K562 (cell line): Measurements from ENCODE around the gene FASTK. TPM values are rescaled to one million over a fixed set of nuclear protein-coding genes. Genes with fewer than 3 reads are reported as not detected.

ENCODE experiments used
- CBFA2T3 ChIP-seq: fragments of 450-650 bp; IDR thresholded peaks from 2 replicates; pipeline ENCODE4 v1.6.1; 2017
- ELF4 ChIP-seq: fragments of 450-650 bp; formaldehyde crosslinking; IDR thresholded peaks from 2 replicates; pipeline ENCODE4 v1.4.0; 2022; ENCODE audit warnings: missing genetic modification characterization
- HNRNPK ChIP-seq: fragments of 200-400 bp; formaldehyde crosslinking; IDR thresholded peaks from one replicate; pipeline ENCODE4 v1.6.1; 2018; ENCODE audit warnings: mild to moderate bottlenecking, low read depth, low read length; ENCODE audit not compliant: poor library complexity, severe bottlenecking
- ILF3 ChIP-seq: fragments of 450-650 bp; IDR thresholded peaks from 2 replicates; pipeline ENCODE4 v1.6.1; 2018; ENCODE audit warnings: antibody characterized with exemption, mild to moderate bottlenecking, moderate library complexity, borderline replicate concordance
- KDM2B ChIP-seq: fragments of 250-450 bp; sonication (Bioruptor Pico); IDR thresholded peaks from 2 replicates; pipeline ENCODE4 v1.8.0; 2021; ENCODE audit warnings: mild to moderate bottlenecking, moderate library complexity
- SMARCA4 ChIP-seq: fragments of 450-650 bp; IDR thresholded peaks from 2 replicates; pipeline ENCODE4 v1.6.1; 2016
- SREBF2 ChIP-seq: sonication (generic); formaldehyde crosslinking; IDR thresholded peaks from 2 replicates; pipeline ENCODE4 v1.4.0; 2020; ENCODE audit warnings: mild to moderate bottlenecking, missing genetic modification reagents
- TARDBP ChIP-seq: fragments of 450-650 bp; IDR thresholded peaks from 2 replicates; pipeline ENCODE4 v1.6.1; 2016
- XRCC4 ChIP-seq: IDR thresholded peaks from one replicate; pipeline ENCODE4 v1.6.1; 2011; ENCODE audit not compliant: insufficient read depth, insufficient read length; ENCODE audit errors: extremely low read depth
- ZKSCAN8 ChIP-seq: fragments of 200-800 bp; sonication (Bioruptor generic); IDR thresholded peaks from 2 replicates; pipeline ENCODE4 v1.6.1; 2016; ENCODE audit warnings: missing genetic modification characterization, missing compliant biosample characterization
- polyA plus RNA-seq, 8 experiments: library from polyadenylated mRNA; depleted of rRNA in 4 of 8; stranded (reverse) in 5 of 8; unstranded in 3 of 8; fragments of >200 nt; fragmentation: Nextera tagmentation in 2 of 8; fragmentation: Illumina TruSeq in 1 of 8; extraction: Ambion mirVana in 2 of 8; extraction: Trizol in 1 of 8; gene quantifications; 2 replicates each; pipeline versions ENCODE4 v1.2.1 to v1.2.3, GENCODE V29; 2011 to 2014; ENCODE audit warnings: inconsistent platforms in 1 of 8, missing spikeins in 1 of 8
- total RNA-seq, 7 experiments: library from RNA; depleted of rRNA in 6 of 7; stranded (reverse); fragments of >200 nt in 6 of 7; fragmentation: Illumina TruSeq in 2 of 7; extraction: Trizol in 2 of 7; gene quantifications; 2 replicates each; pipeline versions ENCODE4 v1.2.1 to v1.2.3, GENCODE V29; 2011 to 2021; ENCODE audit warnings: low replicate concordance in 1 of 7
- TF ChIP-seq, protein P1 (sequence below), 2 experiments: fragments of 450-650 bp; IDR thresholded peaks; 2 replicates each; pipeline ENCODE4 v1.6.1; 2016; ENCODE audit warnings: mild to moderate bottlenecking in 2 of 2, borderline replicate concordance in 1 of 2, low read depth in 1 of 2, moderate library complexity in 1 of 2
- TF ChIP-seq, protein P2 (sequence below): sonication (generic); formaldehyde crosslinking; IDR thresholded peaks from 2 replicates; pipeline ENCODE4 v1.8.0; 2022; ENCODE audit warnings: mild to moderate bottlenecking, missing genetic modification reagents
- TF ChIP-seq, protein P3 (sequence below): IDR thresholded peaks from 2 replicates; pipeline ENCODE4 v1.6.1; 2016; ENCODE audit warnings: missing genetic modification characterization, missing compliant biosample characterization

Gene FASTK
- total and polyA plus RNA-seq, 9 of the 15 experiments (the other 6 are each of a cell fraction or from before 2014, with no cell fraction given), result 0.51 to 150 (median 48.2) TPM

DNA sequence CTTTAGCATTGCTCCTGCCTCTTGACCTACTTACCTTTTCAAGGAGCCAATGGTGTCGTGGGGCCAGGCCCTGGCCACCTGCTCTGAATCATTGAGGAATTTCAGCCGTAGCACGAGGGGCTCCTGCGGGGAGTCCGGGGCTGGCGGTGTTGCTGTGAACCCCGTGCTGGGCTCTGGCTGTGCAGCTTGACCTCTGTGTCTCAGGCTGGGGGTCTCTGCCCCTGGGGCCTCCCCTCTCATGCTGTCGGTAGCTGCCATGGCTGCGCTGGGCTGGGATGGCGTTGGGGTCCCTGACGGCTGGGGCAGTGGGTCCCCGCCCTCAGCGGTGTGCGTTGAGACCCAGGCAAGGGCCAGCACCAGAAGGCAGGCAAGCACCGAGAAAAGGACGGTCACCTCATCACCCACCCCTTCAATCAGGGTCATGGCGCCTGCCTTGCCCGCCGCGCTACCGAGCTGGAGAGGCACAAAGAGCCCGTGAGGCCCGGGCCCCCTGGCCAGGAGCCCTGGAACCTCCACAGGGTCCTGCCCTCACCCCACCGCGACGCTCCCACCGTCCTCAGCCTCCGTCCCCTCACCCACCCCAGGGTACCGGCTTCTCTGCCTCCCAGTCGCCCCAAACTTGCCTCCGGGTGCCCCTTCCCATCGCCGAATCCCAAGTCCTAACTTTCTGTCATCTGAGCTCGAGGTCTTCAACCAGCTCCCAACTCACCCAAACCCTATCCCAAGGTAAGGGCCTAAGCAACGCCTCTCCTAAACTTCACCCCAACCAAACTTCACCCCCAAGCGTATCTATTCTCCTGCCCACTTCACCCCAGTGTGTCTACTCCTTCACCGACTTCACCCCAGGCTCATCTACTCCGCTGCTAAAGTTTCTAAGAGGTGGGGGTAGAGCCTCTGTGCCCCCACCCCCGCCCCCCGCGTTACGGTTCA is 1.8 kb upstream of the FASTK start (continued):
- TF ChIP-seq, protein P1, sequence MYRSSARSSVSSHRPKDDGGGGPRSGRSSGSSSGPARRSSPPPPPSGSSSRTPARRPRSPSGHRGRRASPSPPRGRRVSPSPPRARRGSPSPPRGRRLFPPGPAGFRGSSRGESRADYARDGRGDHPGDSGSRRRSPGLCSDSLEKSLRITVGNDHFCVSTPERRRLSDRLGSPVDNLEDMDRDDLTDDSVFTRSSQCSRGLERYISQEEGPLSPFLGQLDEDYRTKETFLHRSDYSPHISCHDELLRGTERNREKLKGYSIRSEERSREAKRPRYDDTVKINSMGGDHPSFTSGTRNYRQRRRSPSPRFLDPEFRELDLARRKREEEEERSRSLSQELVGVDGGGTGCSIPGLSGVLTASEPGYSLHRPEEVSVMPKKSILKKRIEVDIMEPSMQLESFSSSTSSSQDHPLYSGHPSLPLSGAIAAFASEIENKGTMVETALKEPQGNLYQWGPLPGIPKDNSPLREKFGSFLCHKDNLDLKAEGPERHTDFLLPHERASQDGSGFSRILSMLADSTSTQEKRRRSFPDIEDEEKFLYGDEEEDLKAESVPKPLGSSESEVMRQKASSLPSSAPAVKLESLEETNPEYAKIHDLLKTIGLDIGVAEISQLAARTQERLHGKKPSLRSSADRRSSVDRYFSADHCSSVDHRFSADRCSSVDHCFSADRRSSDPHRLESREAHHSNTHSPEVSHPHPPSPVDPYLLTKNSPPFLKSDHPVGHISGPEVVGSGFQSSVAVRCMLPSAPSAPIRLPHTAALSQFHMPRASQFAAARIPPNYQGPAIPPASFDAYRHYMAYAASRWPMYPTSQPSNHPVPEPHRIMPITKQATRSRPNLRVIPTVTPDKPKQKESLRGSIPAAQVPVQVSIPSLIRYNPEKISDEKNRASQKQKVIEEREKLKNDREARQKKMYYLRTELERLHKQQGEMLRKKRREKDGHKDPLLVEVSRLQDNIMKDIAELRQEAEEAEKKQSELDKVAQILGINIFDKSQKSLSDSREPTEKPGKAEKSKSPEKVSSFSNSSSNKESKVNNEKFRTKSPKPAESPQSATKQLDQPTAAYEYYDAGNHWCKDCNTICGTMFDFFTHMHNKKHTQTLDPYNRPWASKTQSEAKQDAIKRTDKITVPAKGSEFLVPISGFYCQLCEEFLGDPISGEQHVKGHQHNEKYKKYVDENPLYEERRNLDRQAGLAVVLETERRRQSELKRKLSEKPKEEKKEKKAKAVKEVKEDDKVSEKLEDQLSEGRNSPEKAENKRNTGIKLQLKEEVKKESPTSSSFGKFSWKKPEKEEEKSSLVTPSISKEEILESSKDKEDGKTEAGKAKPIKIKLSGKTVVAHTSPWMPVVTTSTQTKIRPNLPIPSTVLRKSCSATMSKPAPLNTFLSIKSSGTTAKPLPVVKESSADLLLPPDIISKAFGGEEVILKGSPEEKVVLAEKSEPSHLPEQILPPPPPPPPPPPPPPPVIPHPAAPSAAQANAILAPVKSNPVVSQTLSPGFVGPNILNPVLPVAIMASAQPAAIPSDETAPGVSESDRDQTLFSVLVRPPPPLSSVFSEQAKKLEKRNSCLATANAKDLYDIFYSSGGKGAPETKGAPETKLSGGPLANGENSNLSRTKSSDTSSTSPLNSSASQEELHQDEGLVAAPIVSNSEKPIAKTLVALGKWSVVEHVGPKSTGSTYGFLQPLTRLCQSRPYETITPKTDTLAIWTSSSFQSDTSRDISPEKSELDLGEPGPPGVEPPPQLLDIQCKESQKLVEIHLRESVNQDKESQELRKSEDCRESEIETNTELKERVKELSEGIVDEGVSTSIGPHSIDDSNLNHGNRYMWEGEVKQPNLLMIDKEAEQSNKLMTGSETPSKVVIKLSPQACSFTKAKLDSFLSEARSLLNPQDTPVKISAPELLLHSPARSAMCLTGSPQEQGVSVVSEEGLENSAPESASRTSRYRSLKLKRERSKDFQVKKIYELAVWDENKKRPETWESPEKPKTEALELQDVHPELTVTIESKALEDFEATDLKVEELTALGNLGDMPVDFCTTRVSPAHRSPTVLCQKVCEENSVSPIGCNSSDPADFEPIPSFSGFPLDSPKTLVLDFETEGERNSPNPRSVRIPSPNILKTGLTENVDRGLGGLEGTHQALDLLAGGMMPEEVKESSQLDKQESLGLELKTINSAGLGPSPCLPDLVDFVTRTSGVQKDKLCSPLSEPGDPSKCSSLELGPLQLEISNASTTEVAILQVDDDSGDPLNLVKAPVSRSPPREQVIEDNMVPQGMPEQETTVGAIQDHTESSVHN (IDR thresholded peaks at IDR 0.05; ENCODE audit: borderline replicate concordance in 1 of 2, low read depth in 1 of 2), result no peak
- TF ChIP-seq KDM2B (CRISPR knock-in tag), result no peak
- TF ChIP-seq XRCC4, result no peak
- no peak for TF ChIP-seq ZKSCAN8
- peak; percentile 41; the same call in 1 of the 2 replicates for TF ChIP-seq ELF4 (CRISPR knock-in tag)
- TF ChIP-seq HNRNPK, result no peak
- TF ChIP-seq, protein P2, sequence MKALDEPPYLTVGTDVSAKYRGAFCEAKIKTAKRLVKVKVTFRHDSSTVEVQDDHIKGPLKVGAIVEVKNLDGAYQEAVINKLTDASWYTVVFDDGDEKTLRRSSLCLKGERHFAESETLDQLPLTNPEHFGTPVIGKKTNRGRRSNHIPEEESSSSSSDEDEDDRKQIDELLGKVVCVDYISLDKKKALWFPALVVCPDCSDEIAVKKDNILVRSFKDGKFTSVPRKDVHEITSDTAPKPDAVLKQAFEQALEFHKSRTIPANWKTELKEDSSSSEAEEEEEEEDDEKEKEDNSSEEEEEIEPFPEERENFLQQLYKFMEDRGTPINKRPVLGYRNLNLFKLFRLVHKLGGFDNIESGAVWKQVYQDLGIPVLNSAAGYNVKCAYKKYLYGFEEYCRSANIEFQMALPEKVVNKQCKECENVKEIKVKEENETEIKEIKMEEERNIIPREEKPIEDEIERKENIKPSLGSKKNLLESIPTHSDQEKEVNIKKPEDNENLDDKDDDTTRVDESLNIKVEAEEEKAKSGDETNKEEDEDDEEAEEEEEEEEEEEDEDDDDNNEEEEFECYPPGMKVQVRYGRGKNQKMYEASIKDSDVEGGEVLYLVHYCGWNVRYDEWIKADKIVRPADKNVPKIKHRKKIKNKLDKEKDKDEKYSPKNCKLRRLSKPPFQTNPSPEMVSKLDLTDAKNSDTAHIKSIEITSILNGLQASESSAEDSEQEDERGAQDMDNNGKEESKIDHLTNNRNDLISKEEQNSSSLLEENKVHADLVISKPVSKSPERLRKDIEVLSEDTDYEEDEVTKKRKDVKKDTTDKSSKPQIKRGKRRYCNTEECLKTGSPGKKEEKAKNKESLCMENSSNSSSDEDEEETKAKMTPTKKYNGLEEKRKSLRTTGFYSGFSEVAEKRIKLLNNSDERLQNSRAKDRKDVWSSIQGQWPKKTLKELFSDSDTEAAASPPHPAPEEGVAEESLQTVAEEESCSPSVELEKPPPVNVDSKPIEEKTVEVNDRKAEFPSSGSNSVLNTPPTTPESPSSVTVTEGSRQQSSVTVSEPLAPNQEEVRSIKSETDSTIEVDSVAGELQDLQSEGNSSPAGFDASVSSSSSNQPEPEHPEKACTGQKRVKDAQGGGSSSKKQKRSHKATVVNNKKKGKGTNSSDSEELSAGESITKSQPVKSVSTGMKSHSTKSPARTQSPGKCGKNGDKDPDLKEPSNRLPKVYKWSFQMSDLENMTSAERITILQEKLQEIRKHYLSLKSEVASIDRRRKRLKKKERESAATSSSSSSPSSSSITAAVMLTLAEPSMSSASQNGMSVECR (CRISPR knock-in tag), result no peak
- TF ChIP-seq SREBF2 (CRISPR knock-in tag), result peak; percentile 91; the same call in 1 of the 2 replicates
- TF ChIP-seq TARDBP, result no peak
- TF ChIP-seq, protein P3, sequence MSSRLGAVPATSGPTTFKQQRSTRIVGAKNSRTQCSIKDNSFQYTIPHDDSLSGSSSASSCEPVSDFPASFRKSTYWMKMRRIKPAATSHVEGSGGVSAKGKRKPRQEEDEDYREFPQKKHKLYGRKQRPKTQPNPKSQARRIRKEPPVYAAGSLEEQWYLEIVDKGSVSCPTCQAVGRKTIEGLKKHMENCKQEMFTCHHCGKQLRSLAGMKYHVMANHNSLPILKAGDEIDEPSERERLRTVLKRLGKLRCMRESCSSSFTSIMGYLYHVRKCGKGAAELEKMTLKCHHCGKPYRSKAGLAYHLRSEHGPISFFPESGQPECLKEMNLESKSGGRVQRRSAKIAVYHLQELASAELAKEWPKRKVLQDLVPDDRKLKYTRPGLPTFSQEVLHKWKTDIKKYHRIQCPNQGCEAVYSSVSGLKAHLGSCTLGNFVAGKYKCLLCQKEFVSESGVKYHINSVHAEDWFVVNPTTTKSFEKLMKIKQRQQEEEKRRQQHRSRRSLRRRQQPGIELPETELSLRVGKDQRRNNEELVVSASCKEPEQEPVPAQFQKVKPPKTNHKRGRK (tag), result no peak
- no peak for TF ChIP-seq ILF3
- TF ChIP-seq CBFA2T3, result no peak
- peak; percentile 67 for TF ChIP-seq SMARCA4
